Panc1 (cell line): ENCODE data around the gene TSHZ2. TPM values are rescaled to one million over a fixed set of nuclear protein-coding genes. Genes with fewer than 3 reads are reported as not detected.

Source experiments
- ATAC-seq: fragments of 200-7000 bp; cut with Tn5 transposase; 2 replicates; pipeline ENCODE4 v1.9.1; 2020; ENCODE audit warnings: mild to moderate bottlenecking, moderate library complexity
- BruUV-seq: library from RNA; stranded (reverse); fragments of 400-500 nt; replicated peaks from 2 replicates; lab custom pipeline; 2021; lab: Mats Ljungman, UMichigan
- CTCF ChIA-PET: fragments of 300-600 bp; sonication (Branson Sonifier 250); formaldehyde crosslinking; loops from one replicate; lab custom pipeline; 2022; ENCODE audit warnings: antibody characterized with exemption; lab: Charles Lee
- POLR2A ChIA-PET: fragments of 300-600 bp; sonication (Branson Sonifier 250); formaldehyde crosslinking; loops from one replicate; lab custom pipeline; 2022; ENCODE audit warnings: antibody characterized with exemption; lab: Charles Lee
- DNase-seq: peaks from one replicate; pipeline ENCODE4 v3.0.0-alpha.2; 2010; ENCODE audit warnings: low read depth, low spot score
- H3K27ac ChIP-seq: 2 replicates; pipeline ENCODE4 v1.5.1; 2011; ENCODE audit warnings: mild to moderate bottlenecking, low read length, inconsistent platforms
- H3K27me3 ChIP-seq: fragments of 200-500 bp; sonication (Bioruptor generic); 2 replicates; pipeline ENCODE4 v1.6.0; 2014; ENCODE audit warnings: low read length, inconsistent platforms; ENCODE audit not compliant: control insufficient read depth, insufficient read depth
- H3K36me3 ChIP-seq: fragments of 200-500 bp; sonication (Bioruptor generic); 2 replicates; pipeline ENCODE4 v1.5.1; 2014; ENCODE audit warnings: inconsistent platforms, mild to moderate bottlenecking, low read length, moderate library complexity; ENCODE audit not compliant: control insufficient read depth, insufficient read depth
- H3K4me1 ChIP-seq: 2 replicates; pipeline ENCODE4 v1.5.1; 2011; ENCODE audit warnings: inconsistent platforms, mild to moderate bottlenecking, low read length, moderate library complexity; ENCODE audit not compliant: control insufficient read depth, insufficient read depth
- H3K4me3 ChIP-seq, 2 experiments: 2 replicates each; pipeline ENCODE4 v1.5.1; 2011 to 2012; ENCODE audit warnings: low read depth in 2 of 2, low read length in 2 of 2, mild to moderate bottlenecking in 2 of 2, inconsistent platforms in 1 of 2, moderate library complexity in 1 of 2
- H3K9me3 ChIP-seq: fragments of 200-500 bp; sonication (Bioruptor generic); 2 replicates; pipeline ENCODE4 v1.5.1; 2014; ENCODE audit warnings: low read depth, mild to moderate bottlenecking, inconsistent platforms, low read length, moderate library complexity; ENCODE audit not compliant: control insufficient read depth, insufficient read depth
- CTCF ChIP-seq: fragments of 450-650 bp; IDR thresholded peaks from 2 replicates; pipeline ENCODE4 v1.5.1; 2017; ENCODE audit warnings: mild to moderate bottlenecking
- POLR2AphosphoS5 ChIP-seq: IDR thresholded peaks from 2 replicates; pipeline ENCODE4 v1.6.1; 2012; ENCODE audit warnings: mild to moderate bottlenecking, low read depth, low read length, moderate library complexity
- REST ChIP-seq, 2 experiments: IDR thresholded peaks; 2 replicates each; pipeline ENCODE4 v1.6.1; 2011 to 2012; ENCODE audit warnings: low read depth in 2 of 2, control low read depth in 1 of 2, low read length in 1 of 2, mild to moderate bottlenecking in 1 of 2, moderate library complexity in 1 of 2; ENCODE audit not compliant: insufficient read depth in 1 of 2
- SIN3A ChIP-seq: IDR thresholded peaks from 2 replicates; pipeline ENCODE4 v1.6.1; 2012; ENCODE audit warnings: low read depth, mild to moderate bottlenecking, low read length, moderate library complexity, borderline replicate concordance; ENCODE audit not compliant: insufficient read depth
- TCF7L2 ChIP-seq: IDR thresholded peaks from 2 replicates; pipeline ENCODE4 v1.6.1; 2011; ENCODE audit warnings: mild to moderate bottlenecking, low read depth, low read length, inconsistent platforms
- in situ Hi-C: cut with HindIII; loops from 2 replicates; pipeline ENCODE4 v1.10.0; 2016; ENCODE audit warnings: low sequenced_read_pairs, low pct_unique_long_range_greater_than_20kb
- intact Hi-C: fragments of 100-400 bp; cut with micrococcal nuclease; formaldehyde crosslinking; loops from one replicate; pipeline ENCODE4 v1.10.0; 2022; ENCODE audit not compliant: unreplicated experiment
- total RNA-seq: library from RNA; stranded (reverse); gene quantifications from one replicate; pipeline ENCODE4 v1.2.1, GENCODE V29; 2021; ENCODE audit not compliant: unreplicated experiment

TSHZ2 gene
- total RNA-seq, 1 experiment from 2014 or later = 0.36 TPM

GRCh38 chr20:53146201-53146891 lies 174.2 kb downstream of the TSHZ2 start:
- Histone ChIP-seq H3K36me3 (no peaks in the 10 kb centered on the region), H3K27me3 (no peaks in the 10 kb centered on the region; the same call in 1 of the 2 replicates), H3K27ac (no peak overlapping the region), H3K4me1 (no peaks in the 10 kb centered on the region), H3K4me3 (no peak overlapping the region), H3K9me3 (no peaks in the 10 kb centered on the region)
- ChIA-PET POLR2A (no interaction called here), CTCF (no interaction called here)
- intact Hi-C loops = no loop called here
- no peak for TF ChIP-seq POLR2AphosphoS5
- no peak for TF ChIP-seq REST (IDR thresholded peaks at IDR 0.05; ENCODE audit: insufficient read depth in 1 of 2, low read depth in 2 of 2, low read length in 1 of 2)
- TF ChIP-seq SIN3A = no peak
- no peak for TF ChIP-seq CTCF
- TF ChIP-seq TCF7L2 = no peak
- in situ Hi-C loops = no loop called here
- ATAC-seq = no peak
- no TSS peak for BruUV-seq
- DNase-seq = no peak

- ChIA-PET CTCF (no interaction called here), POLR2A (no interaction called here)
- DNase-seq = no peak
- intact Hi-C loops (no loop called here), in situ Hi-C loops (no loop called here)
- Histone ChIP-seq H3K27me3 (no peaks in the 10 kb centered on the region; the same call in 1 of the 2 replicates), H3K9me3 (no peaks in the 10 kb centered on the region), H3K36me3 (no peaks in the 10 kb centered on the region), H3K4me1 (no peaks in the 10 kb centered on the region), H3K27ac (no peak overlapping the region), H3K4me3 (no peak overlapping the region)
- BruUV-seq = no TSS peak
- TF ChIP-seq POLR2AphosphoS5 (no peak), REST (IDR thresholded peaks at IDR 0.05; ENCODE audit: insufficient read depth in 1 of 2, low read depth in 2 of 2, low read length in 1 of 2) (no peak), CTCF (no peak), SIN3A (no peak), TCF7L2 (no peak)
- ATAC-seq = no peak
Observed at GRCh38 chr20:53148771-53149147, 176.6 kb downstream of the TSHZ2 start.
